CD14-positive monocyte (primary cell): ENCODE results near the gene OOSP4A. TPM values are rescaled to one million over a fixed set of nuclear protein-coding genes. Genes with fewer than 3 reads are reported as not detected.

Source experiments
- DNase-seq, 3 donors: peaks; one replicate each; pipeline ENCODE4 v3.0.0-alpha.2; 2011 to 2022
- H2AFZ ChIP-seq: 2 replicates; pipeline ENCODE4 v1.6.0; 2012; ENCODE audit warnings: mild to moderate bottlenecking, low read depth, low read length, inconsistent platforms; ENCODE audit not compliant: insufficient read depth, poor library complexity, severe bottlenecking
- H3K27ac ChIP-seq, 2 donors: 1 replicate in 1 of 2; 2 replicates in 1 of 2; pipeline ENCODE4 v1.5.1; 2012 to 2013; ENCODE audit warnings: low read length in 2 of 2, control low read depth in 1 of 2, inconsistent platforms in 1 of 2, low read depth in 1 of 2, mild to moderate bottlenecking in 1 of 2
- H3K27me3 ChIP-seq, 2 donors: one replicate each; pipeline versions ENCODE4 v1.6.0 to v1.6.1; 2011 to 2013; ENCODE audit warnings: low read length in 2 of 2; ENCODE audit not compliant: control insufficient read depth in 2 of 2, insufficient read depth in 2 of 2
- H3K36me3 ChIP-seq, 2 donors: replicated peaks in 1 of 2; 1 replicate in 1 of 2; 2 replicates in 1 of 2; pipeline versions ENCODE4 v1.5.1 to v1.6.1; 2012 to 2013; ENCODE audit warnings: low read length in 2 of 2, control low read depth in 1 of 2, inconsistent platforms in 1 of 2, mild to moderate bottlenecking in 1 of 2; ENCODE audit not compliant: insufficient read depth in 2 of 2, control insufficient read depth in 1 of 2
- H3K4me1 ChIP-seq, 2 donors: 1 replicate in 1 of 2; 2 replicates in 1 of 2; pipeline versions ENCODE4 v1.5.1 to v1.6.1; 2012 to 2013; ENCODE audit warnings: low read length in 2 of 2, control low read depth in 1 of 2, inconsistent platforms in 1 of 2, mild to moderate bottlenecking in 1 of 2, moderate library complexity in 1 of 2; ENCODE audit not compliant: insufficient read depth in 2 of 2, control insufficient read depth in 1 of 2
- H3K4me2 ChIP-seq: replicated peaks from 2 replicates; pipeline ENCODE3; 2012; ENCODE audit warnings: low read length, moderate library complexity, mild to moderate bottlenecking; ENCODE audit not compliant: poor library complexity, severe bottlenecking; ENCODE audit errors: extremely low read depth
- H3K4me3 ChIP-seq, 3 experiments: fragments of 200-600 bp in 1 of 3; sonication (generic) in 1 of 3; replicated peaks in 1 of 3; 1 replicate in 2 of 3; 2 replicates in 1 of 3; pipeline ENCODE4 v1.5.1; 2011 to 2013; ENCODE audit warnings: low read length in 3 of 3, mild to moderate bottlenecking in 3 of 3, control low read depth in 2 of 3, low read depth in 2 of 3, inconsistent platforms in 1 of 3, moderate library complexity in 1 of 3
- H3K79me2 ChIP-seq: 2 replicates; pipeline ENCODE4 v1.6.0; 2012; ENCODE audit warnings: mild to moderate bottlenecking, control low read depth, inconsistent platforms, low read length, moderate library complexity; ENCODE audit not compliant: insufficient read depth
- H3K9ac ChIP-seq: 2 replicates; pipeline ENCODE4 v1.6.0; 2017; ENCODE audit warnings: low read length, mild to moderate bottlenecking; ENCODE audit not compliant: insufficient read depth, poor library complexity, severe bottlenecking
- H3K9me3 ChIP-seq, 2 donors: replicated peaks in 1 of 2; 1 replicate in 1 of 2; 2 replicates in 1 of 2; pipeline versions ENCODE4 v1.5.1 to v1.6.1; 2012 to 2013; ENCODE audit warnings: low read length in 2 of 2, control low read depth in 1 of 2; ENCODE audit not compliant: control insufficient read depth in 1 of 2, insufficient read depth in 1 of 2
- H4K20me1 ChIP-seq: 2 replicates; pipeline ENCODE4 v1.6.0; 2012; ENCODE audit warnings: mild to moderate bottlenecking, low read length, control low read depth, moderate library complexity; ENCODE audit not compliant: insufficient read depth
- H3K27ac Mint-ChIP-seq, 7 donors: one replicate each; pipeline ENCODE4 v1.8.0; 2020; ENCODE audit warnings: mild to moderate bottlenecking in 7 of 7, mixed read lengths in 7 of 7, moderate library complexity in 6 of 7, inconsistent platforms in 2 of 7
- H3K27me3 Mint-ChIP-seq, 3 donors: one replicate each; pipeline ENCODE4 v1.8.0; 2021 to 2022; ENCODE audit warnings: low read depth in 3 of 3, mild to moderate bottlenecking in 3 of 3, mixed read lengths in 3 of 3, moderate library complexity in 3 of 3, inconsistent platforms in 1 of 3
- H3K36me3 Mint-ChIP-seq, 2 donors: one replicate each; pipeline ENCODE4 v1.8.0; 2020; ENCODE audit warnings: mixed read lengths in 2 of 2, inconsistent platforms in 1 of 2, mild to moderate bottlenecking in 1 of 2
- H3K4me1 Mint-ChIP-seq: one replicate; pipeline ENCODE4 v1.8.0; 2020; ENCODE audit warnings: mild to moderate bottlenecking, mixed read lengths
- H3K4me3 Mint-ChIP-seq, 2 donors: one replicate each; pipeline ENCODE4 v1.8.0; 2020; ENCODE audit warnings: mild to moderate bottlenecking in 2 of 2, mixed read lengths in 2 of 2, moderate library complexity in 1 of 2
- H3K9me3 Mint-ChIP-seq, 7 donors: one replicate each; pipeline ENCODE4 v1.8.0; 2020 to 2022; ENCODE audit warnings: mixed read lengths in 7 of 7, mild to moderate bottlenecking in 6 of 7, moderate library complexity in 6 of 7, inconsistent platforms in 2 of 7
- WGBS: methylation state at CpG from one replicate; pipeline ENCODE4 v1.1.5; 2013; ENCODE audit warnings: missing lambda C conversion rate; ENCODE audit not compliant: insufficient coverage; 5-methylcytosine and 5-hydroxymethylcytosine counted together
- intact Hi-C, 2 donors: fragments of 100-400 bp; cut with micrococcal nuclease; formaldehyde crosslinking; loops; one replicate each; pipeline versions ENCODE4 v1.15.0 to v1.15.1; 2023
- polyA plus RNA-seq, 3 donors: library from polyadenylated mRNA; depleted of rRNA in 1 of 3; unstranded in 2 of 3; stranded (reverse) in 1 of 3; fragments of 300-500 nt in 2 of 3; fragments of >200 nt in 1 of 3; fragmentation: Illumina TruSeq in 2 of 3; gene quantifications; 1 replicate in 2 of 3; 2 replicates in 1 of 3; pipeline ENCODE4 v1.2.3, GENCODE V29; 2012 to 2021
- TF ChIP-seq, protein P1 (sequence below): fragments of 200-600 bp; IDR thresholded peaks from one replicate; pipeline ENCODE4 v1.8.0; 2022; ENCODE audit warnings: antibody characterized with exemption, mild to moderate bottlenecking

Gene OOSP4A
- polyA plus RNA-seq, 3 donors: not detected

DNA sequence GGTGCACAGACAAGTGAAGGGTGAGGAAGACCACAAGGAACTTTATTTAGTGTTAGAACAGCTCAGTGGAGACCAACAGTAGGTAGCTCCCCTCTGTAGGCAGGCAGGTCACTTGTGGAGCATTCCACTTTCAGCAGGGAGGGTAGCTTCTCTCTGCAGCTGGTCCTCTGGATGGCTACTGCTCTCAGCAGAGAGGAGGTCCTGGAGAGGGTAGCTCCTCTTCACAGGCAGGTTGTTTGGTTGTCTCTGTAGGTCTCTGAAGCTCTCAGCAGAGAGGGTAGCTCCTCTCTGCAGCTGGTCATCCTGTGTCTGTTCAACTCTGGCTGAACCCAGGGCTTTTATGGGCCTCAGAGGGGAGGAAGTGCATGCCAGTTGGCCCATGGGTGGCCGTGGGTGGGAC lies 32.1 kb upstream of the OOSP4A start:
- Histone ChIP-seq H3K4me2 (no peak overlapping the region), H3K9me3 (peaks cover 31% of the 10 kb centered on the region in 2 donors), H3K4me3 (no peak overlapping the region), H3K4me1 (no peaks in the 10 kb centered on the region), H3K9ac (no peak overlapping the region), H3K27ac (no peak overlapping the region), H3K79me2 (no peaks in the 10 kb centered on the region), H3K27me3 (no peaks in the 10 kb centered on the region), H3K36me3 (no peaks in the 10 kb centered on the region), H2AFZ (no peak overlapping the region), H4K20me1 (no peaks in the 10 kb centered on the region)
- DNase-seq: no peak
- intact Hi-C loops: no loop called here
- TF ChIP-seq, protein P1, sequence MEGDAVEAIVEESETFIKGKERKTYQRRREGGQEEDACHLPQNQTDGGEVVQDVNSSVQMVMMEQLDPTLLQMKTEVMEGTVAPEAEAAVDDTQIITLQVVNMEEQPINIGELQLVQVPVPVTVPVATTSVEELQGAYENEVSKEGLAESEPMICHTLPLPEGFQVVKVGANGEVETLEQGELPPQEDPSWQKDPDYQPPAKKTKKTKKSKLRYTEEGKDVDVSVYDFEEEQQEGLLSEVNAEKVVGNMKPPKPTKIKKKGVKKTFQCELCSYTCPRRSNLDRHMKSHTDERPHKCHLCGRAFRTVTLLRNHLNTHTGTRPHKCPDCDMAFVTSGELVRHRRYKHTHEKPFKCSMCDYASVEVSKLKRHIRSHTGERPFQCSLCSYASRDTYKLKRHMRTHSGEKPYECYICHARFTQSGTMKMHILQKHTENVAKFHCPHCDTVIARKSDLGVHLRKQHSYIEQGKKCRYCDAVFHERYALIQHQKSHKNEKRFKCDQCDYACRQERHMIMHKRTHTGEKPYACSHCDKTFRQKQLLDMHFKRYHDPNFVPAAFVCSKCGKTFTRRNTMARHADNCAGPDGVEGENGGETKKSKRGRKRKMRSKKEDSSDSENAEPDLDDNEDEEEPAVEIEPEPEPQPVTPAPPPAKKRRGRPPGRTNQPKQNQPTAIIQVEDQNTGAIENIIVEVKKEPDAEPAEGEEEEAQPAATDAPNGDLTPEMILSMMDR: no peak
- Mint-ChIP-seq H3K27ac (no peak overlapping the region), H3K4me1 (no peaks in the 10 kb centered on the region), H3K4me3 (no peak overlapping the region), H3K27me3 (no peaks in the 10 kb centered on the region), H3K9me3 (peaks cover 15 to 51% (median 31%) of the 10 kb centered on the region in 7 donors), H3K36me3 (no peaks in the 10 kb centered on the region)
- WGBS: no CpG with 5 or more reads among the region's 1 CpG

DNA sequence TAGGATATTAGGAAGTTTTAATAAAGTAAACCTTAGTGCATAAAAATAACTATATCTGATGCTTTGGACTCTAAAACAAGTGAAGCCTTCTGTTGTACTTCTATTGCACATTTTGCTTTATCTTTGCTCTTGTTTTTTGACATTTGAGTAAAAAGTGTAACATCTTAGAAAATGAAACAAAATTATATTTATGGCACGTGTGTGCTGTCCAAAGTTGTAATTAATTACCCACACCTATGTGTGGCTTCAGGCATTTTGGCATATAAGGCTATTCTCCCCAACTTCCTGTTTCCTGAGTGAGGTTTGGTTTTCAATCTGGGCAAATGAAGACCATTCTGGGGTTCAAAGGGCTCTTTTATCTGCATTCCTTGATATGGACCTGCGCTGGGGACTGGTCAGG lies 25.7 kb upstream of the OOSP4A start, which contains the start of gene OOSP1:
TSS of gene OOSP1 (plus strand) at position 301 of the 400 bp plus-strand sequence. CDS start at position 324, 23 bp downstream.
- H3K36me3 ChIP-seq: no peaks in the 10 kb centered on the region
- DNase-seq: no peak
- Mint-ChIP-seq H3K27me3 (peaks cover 0 to 9% (median 3%) of the 10 kb centered on the region in 3 donors), H3K4me3 (no peak within 1 kb of the TSS), H3K27ac (peak within 1 kb of the TSS in 3 of 7 donors; percentile 14 to 35 (median 18)), H3K36me3 (no peaks in the 10 kb centered on the region), H3K4me1 (peaks cover 11% of the 10 kb centered on the region), H3K9me3 (peaks cover 4 to 13% (median 10%) of the 10 kb centered on the region in 7 donors)
- H2AFZ ChIP-seq: no peak within 1 kb of the TSS
- H3K9ac ChIP-seq: no peak within 1 kb of the TSS
- no peaks in the 10 kb centered on the region for H3K27me3 ChIP-seq
- no peak within 1 kb of the TSS for H3K27ac ChIP-seq
- 100% methylated on average over 1 of the region's 2 CpGs for WGBS
- no peaks in the 10 kb centered on the region for H3K4me1 ChIP-seq
- intact Hi-C loops: no loop called here
- TF ChIP-seq, protein P1: no peak
- no peak within 1 kb of the TSS for H3K4me2 ChIP-seq
- no peaks in the 10 kb centered on the region for H4K20me1 ChIP-seq
- peaks cover 0 to 3% of the 10 kb centered on the region in 2 donors for H3K9me3 ChIP-seq
- H3K4me3 ChIP-seq: no peak within 1 kb of the TSS
- H3K79me2 ChIP-seq: no peaks in the 10 kb centered on the region
